MCF 10A (cell line): Measurements from ENCODE around the gene COL23A1. TPM values are rescaled to one million over a fixed set of nuclear protein-coding genes. Genes with fewer than 3 reads are reported as not detected.

Experiments
- BruUV-seq: library from RNA; stranded (reverse); fragments of 400-500 nt; replicated peaks from 2 replicates; lab custom pipeline; 2021; lab: Mats Ljungman, UMichigan
- CTCF ChIA-PET: fragments of 300-600 bp; sonication (Branson Sonifier 250); formaldehyde crosslinking; extraction: SDS; loops from one replicate; lab custom pipeline; 2021; ENCODE audit warnings: antibody characterized with exemption, inconsistent platforms; lab: Yijun Ruan, JAX
- POLR2A ChIA-PET: fragments of 300-600, 350-650 bp; sonication (Branson Sonifier 250); formaldehyde crosslinking; extraction: SDS; loops from one replicate; lab custom pipeline; 2020; ENCODE audit warnings: antibody characterized with exemption, inconsistent platforms; lab: Yijun Ruan, JAX
- DNase-seq: peaks from one replicate; pipeline ENCODE4 v3.0.0-alpha.2; 2018; ENCODE audit not compliant: unreplicated experiment
- H3K27ac Mint-ChIP-seq: one replicate; pipeline ENCODE4 v1.8.0; 2022; ENCODE audit warnings: mild to moderate bottlenecking, low read depth, mixed read lengths; ENCODE audit not compliant: unreplicated experiment
- H3K27me3 Mint-ChIP-seq: one replicate; pipeline ENCODE4 v1.8.0; 2022; ENCODE audit warnings: mixed read lengths; ENCODE audit not compliant: insufficient read depth, unreplicated experiment
- H3K36me3 Mint-ChIP-seq: one replicate; pipeline ENCODE4 v1.8.0; 2022; ENCODE audit warnings: mild to moderate bottlenecking, moderate library complexity, mixed read lengths; ENCODE audit not compliant: insufficient read depth, unreplicated experiment
- H3K4me1 Mint-ChIP-seq: one replicate; pipeline ENCODE4 v1.8.0; 2022; ENCODE audit warnings: mixed read lengths; ENCODE audit not compliant: insufficient read depth, unreplicated experiment
- H3K4me3 Mint-ChIP-seq: one replicate; pipeline ENCODE4 v1.8.0; 2022; ENCODE audit warnings: mild to moderate bottlenecking, moderate library complexity, mixed read lengths; ENCODE audit not compliant: unreplicated experiment
- H3K9me3 Mint-ChIP-seq: one replicate; pipeline ENCODE4 v1.8.0; 2022; ENCODE audit warnings: mixed read lengths; ENCODE audit not compliant: unreplicated experiment
- CTCF ChIP-seq: fragments of 200-600 bp; IDR thresholded peaks from one replicate; pipeline ENCODE4 v1.8.0; 2022; ENCODE audit warnings: antibody characterized with exemption, mild to moderate bottlenecking; ENCODE audit not compliant: unreplicated experiment
- intact Hi-C: fragments of 100-400 bp; cut with micrococcal nuclease; formaldehyde crosslinking; loops from 2 replicates; pipeline ENCODE4 v1.14.1; 2022
- total RNA-seq: library from RNA; stranded (reverse); gene quantifications from 2 replicates; pipeline ENCODE4 v1.2.3, GENCODE V29; 2022

The COL23A1 gene
- total RNA-seq, 1 experiment from 2014 or later: not detected

GRCh38 chr5:178291161-178291561, 299.0 kb downstream of the COL23A1 start:
- no peak for DNase-seq
- Mint-ChIP-seq H3K27me3 (peaks cover 29% of the 10 kb centered on the region), H3K4me1 (peaks cover 28% of the 10 kb centered on the region), H3K9me3 (no peaks in the 10 kb centered on the region), H3K36me3 (no peaks in the 10 kb centered on the region), H3K27ac (no peak overlapping the region), H3K4me3 (no peak overlapping the region)
- intact Hi-C loops: no loop called here
- no peak for TF ChIP-seq CTCF
- BruUV-seq: no TSS peak
- ChIA-PET CTCF (interaction anchor here (0.8 to 1.2 kb wide), 2 partner anchors 11 to 48 kb away, joined by 3 to 6 read pairs; no protein-coding TSS in a partner anchor), POLR2A (no interaction called here)

GRCh38 chr5:178290376-178290775, 299.8 kb downstream of the COL23A1 start:
- no peak for DNase-seq
- peaks cover 29% of the 10 kb centered on the region for H3K27me3 Mint-ChIP-seq
- BruUV-seq: no TSS peak

DNA sequence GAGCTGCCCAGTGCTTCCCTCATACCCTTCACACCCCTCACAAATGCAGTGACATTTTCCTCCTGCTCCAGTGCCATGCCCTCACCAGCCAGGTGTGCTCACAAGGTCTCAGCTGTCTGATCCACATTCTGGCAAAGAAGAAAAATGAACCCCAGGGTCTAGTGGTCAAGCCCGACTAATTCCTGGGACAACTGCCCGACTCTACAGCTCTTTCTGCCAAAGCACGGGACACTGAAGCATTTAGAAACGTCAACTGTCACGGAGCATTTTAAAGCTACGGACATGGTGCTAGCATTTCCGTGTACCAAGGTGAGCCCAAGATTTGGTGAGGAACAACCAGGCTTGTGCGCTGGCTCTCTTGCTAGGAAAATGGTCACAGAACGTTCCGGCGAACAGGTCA, 300.8 kb downstream of the COL23A1 start:
- POLR2A ChIA-PET: interaction anchor here (0.6 to 1.9 kb wide), 11 partner anchors 13 to 1312 kb away, joined by 3 to 6 read pairs (median 3); no protein-coding TSS in a partner anchor
- Mint-ChIP-seq H3K4me1 (peaks cover 28% of the 10 kb centered on the region), H3K9me3 (no peaks in the 10 kb centered on the region), H3K36me3 (no peaks in the 10 kb centered on the region), H3K27me3 (peaks cover 29% of the 10 kb centered on the region), H3K27ac (no peak overlapping the region), H3K4me3 (no peak overlapping the region)
- BruUV-seq: no TSS peak
- intact Hi-C loops: no loop called here
- CTCF ChIA-PET: interaction anchor here (0.6 to 15.0 kb wide), 6 partner anchors 9 to 441 kb away, joined by 3 to 266 read pairs (median 5); partner anchors contain the start of gene ZNF354A
- TF ChIP-seq CTCF: no peak
- DNase-seq: no peak

More at GRCh38 chr5:178290376-178290775, 299.8 kb downstream of the COL23A1 start:
- peaks cover 28% of the 10 kb centered on the region for H3K4me1 Mint-ChIP-seq
- no peak overlapping the region for H3K27ac Mint-ChIP-seq
- no peak for TF ChIP-seq CTCF
- no peaks in the 10 kb centered on the region for H3K36me3 Mint-ChIP-seq
- intact Hi-C loops: no loop called here
- CTCF ChIA-PET: interaction anchor here (0.6 to 15.0 kb wide), 8 partner anchors 11 to 310 kb away, joined by 3 to 266 read pairs (median 3); no protein-coding TSS in a partner anchor
- H3K4me3 Mint-ChIP-seq: no peak overlapping the region
- POLR2A ChIA-PET: interaction anchor here (1.9 kb wide), 1 partner anchor 41 kb away, joined by 6 read pairs; no protein-coding TSS in a partner anchor
- no peaks in the 10 kb centered on the region for H3K9me3 Mint-ChIP-seq

DNA sequence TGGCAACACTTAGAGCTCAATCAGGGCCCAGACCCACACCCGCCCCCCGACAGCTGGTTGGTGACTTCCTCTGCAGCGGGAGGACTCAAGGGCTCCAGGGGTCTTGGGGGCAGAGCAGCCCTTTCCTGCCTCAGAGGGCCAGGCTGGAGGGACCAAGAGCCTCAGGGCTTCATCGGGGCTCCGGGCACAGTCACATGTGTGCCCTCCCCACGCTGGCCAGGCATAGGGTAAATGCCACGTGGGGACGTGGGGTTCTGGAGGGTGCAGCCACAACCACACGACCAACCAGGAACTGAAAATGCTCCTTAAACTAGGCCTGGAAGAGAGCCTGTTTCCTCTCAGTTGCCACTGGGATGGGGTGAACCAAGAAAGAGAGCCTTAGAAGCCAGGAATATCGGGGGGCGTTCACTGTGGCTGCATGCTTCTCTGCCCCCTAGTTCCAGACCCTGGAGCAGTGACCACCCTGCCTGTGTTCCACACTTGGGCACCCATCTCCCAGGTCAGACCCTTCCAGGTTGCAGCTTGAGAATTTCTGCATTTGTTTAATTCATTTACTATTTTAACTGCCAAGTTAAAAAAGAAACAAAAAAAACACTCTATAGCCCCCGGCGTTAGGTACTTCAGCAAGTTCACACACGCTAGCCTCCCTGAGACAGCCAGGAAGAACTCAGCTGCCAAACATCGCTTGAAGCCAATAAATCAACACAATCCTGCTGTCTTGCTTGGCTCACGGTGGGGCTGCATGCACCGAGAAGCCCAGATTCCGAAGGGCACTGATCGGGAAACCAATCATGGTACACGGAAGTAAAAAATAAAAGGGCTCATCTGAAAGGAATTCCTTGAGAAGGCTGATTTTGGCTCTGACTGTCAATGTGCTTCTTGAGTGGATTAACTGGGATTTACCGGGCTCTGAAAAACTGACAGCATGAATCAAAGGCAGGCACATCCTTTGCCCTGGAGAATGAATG, 301.5 kb downstream of the COL23A1 start:
- peaks cover 28% of the 10 kb centered on the region for H3K4me1 Mint-ChIP-seq

More for the DNA sequence above, 301.5 kb downstream of the COL23A1 start:
- Mint-ChIP-seq H3K36me3 (no peaks in the 10 kb centered on the region), H3K27ac (no peak overlapping the region), H3K9me3 (peaks cover 6% of the 10 kb centered on the region), H3K27me3 (peaks cover 29% of the 10 kb centered on the region), H3K4me3 (peak overlapping the region; percentile 42)
- no peak for TF ChIP-seq CTCF
- DNase-seq: peak; percentile 95
- CTCF ChIA-PET: interaction anchor here (0.6 to 15.0 kb wide), 7 partner anchors 9 to 441 kb away, joined by 3 to 266 read pairs (median 5); partner anchors contain the start of gene ZNF354A
- BruUV-seq: no TSS peak
- intact Hi-C loops: no loop called here
- POLR2A ChIA-PET: interaction anchor here (0.7 to 1.9 kb wide), 14 partner anchors 14 to 704 kb away, joined by 3 to 6 read pairs (median 3); partner anchors contain the start of gene HNRNPAB
